ENCODE data around the gene KDM1B. TPM values are rescaled to one million over a fixed set of nuclear protein-coding genes. Genes with fewer than 3 reads are reported as not detected.

KDM1B gene
- total and polyA plus RNA-seq, 2 of the 8 experiments (the other 6 are each of a cell fraction or from before 2014, with no cell fraction given) = 3.7 to 7.5 TPM

- TF ChIP-seq TAF1 (IDR thresholded peaks at IDR 0.05; ENCODE audit: low read depth, low read length) = no peak
- no peak for TF ChIP-seq GTF2F1 (IDR thresholded peaks at IDR 0.05; ENCODE audit: borderline replicate concordance, low read depth, low read length)
Measured at GRCh38 chr6:18240230-18240629, 85.0 kb downstream of the KDM1B start (continued).
